GM12801 (cell line): ENCODE results near the gene SLCO2A1.

Experiments
- CTCF ChIP-seq: IDR thresholded peaks from one replicate; pipeline ENCODE4 v1.5.1; 2011; ENCODE audit warnings: control low read depth; ENCODE audit not compliant: insufficient read length; ENCODE audit errors: extremely low read depth

SLCO2A1 gene

GRCh38 chr3:134059671-134060560 lies 30.2 kb upstream of the SLCO2A1 start:
- TF ChIP-seq CTCF, result no peak

- no peak for TF ChIP-seq CTCF
These were observed 29.4 kb upstream of the SLCO2A1 start for GRCh38 chr3:134059035-134059601.

- TF ChIP-seq CTCF, result no peak
These were observed 28.0 kb upstream of the SLCO2A1 start for GRCh38 chr3:134057654-134058110.

DNA sequence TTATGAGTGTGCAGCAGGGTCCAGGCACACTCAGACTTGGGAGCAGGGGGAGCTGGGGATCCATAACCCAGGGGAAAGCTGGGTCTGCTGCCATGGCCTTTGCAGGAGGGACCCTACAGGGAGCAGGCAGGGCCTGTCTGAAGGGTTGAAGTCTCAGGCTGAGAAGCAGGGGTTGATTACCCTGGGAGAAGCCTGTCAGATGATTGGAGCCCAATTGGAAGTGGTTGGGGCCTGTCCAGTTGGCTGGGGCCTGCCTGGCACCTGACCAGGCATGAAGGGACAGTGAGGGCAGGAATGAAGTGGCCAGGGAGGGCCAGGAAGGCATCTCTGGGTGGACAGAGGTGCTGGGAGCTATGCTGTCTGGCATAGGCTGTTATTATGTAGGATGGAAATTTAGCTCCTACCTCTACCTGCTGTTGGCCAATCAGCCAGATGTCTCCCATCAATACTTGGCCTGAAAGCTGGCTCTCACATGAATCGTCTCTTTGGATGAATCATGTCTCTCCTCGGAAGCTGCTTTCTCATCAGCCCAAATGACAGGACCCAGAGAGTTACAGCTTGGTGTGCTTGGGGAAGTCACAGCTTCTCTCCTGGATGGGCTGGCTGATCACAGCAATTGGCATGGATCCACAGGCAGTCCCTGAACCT lies 27.4 kb upstream of the SLCO2A1 start:
- TF ChIP-seq CTCF, result no peak

DNA sequence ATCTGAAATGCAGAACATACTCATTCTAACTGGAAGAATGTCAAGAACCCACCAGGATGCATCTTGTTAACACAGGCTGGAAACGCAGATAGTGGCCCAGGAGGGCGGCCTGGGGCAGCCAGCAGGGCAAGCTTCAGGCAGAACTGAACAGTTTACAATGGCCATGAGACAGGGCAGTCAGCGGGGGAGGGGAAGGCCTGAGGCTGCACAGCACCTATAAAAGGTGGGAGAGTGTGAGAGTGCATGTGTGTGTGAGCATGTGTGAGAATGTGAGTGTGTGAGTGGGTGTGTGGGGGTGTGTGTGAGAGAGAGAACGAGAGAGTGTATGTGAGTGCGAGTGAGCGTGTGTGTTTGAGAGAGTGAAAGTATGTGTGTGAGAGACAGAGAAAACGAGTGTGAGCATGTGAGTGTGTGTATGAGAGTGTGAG lies 26.8 kb upstream of the SLCO2A1 start:
- TF ChIP-seq CTCF, result no peak

- TF ChIP-seq CTCF, result no peak
These were observed 25.9 kb upstream of the SLCO2A1 start for GRCh38 chr3:134055661-134056060.

GRCh38 chr3:134054881-134055280 lies 25.2 kb upstream of the SLCO2A1 start:
- TF ChIP-seq CTCF, result no peak
